Measurements from ENCODE around the gene ZNF436. TPM values are rescaled to one million over a fixed set of nuclear protein-coding genes. Genes with fewer than 3 reads are reported as not detected.
"Not testable (repeated sequence)": the region's sequence is repeated elsewhere in the genome, so short reads cannot be mapped to it uniquely, and the experiment has no call there.

ZNF436 gene
- total RNA-seq, 1 donor from 2014 or later: 10.9 TPM

GRCh38 chr1:23339632-23340031 lies 30.0 kb downstream of the ZNF436 start:
- H3K4me1 ChIP-seq: peaks cover 46% of the 10 kb centered on the region
- no peak for ATAC-seq

GRCh38 chr1:23337869-23338268 lies 31.8 kb downstream of the ZNF436 start:
- H3K9me3 ChIP-seq: no peaks in the 10 kb centered on the region
- no peak for TF ChIP-seq CTCF (IDR thresholded peaks at IDR 0.05)
- no peak overlapping the region for H3K4me3 ChIP-seq
- peaks cover 49% of the 10 kb centered on the region for H3K36me3 ChIP-seq
- no peak overlapping the region for H3K27ac ChIP-seq
- intact Hi-C loops (cut with DNase I): no loop called here
- no peaks in the 10 kb centered on the region for H3K27me3 ChIP-seq
- peaks cover 44% of the 10 kb centered on the region for H3K4me1 ChIP-seq
- DNase-seq (no peak), ATAC-seq (no peak)

More at GRCh38 chr1:23339632-23340031, 30.0 kb downstream of the ZNF436 start:
- no peak for TF ChIP-seq CTCF (IDR thresholded peaks at IDR 0.05)
- H3K9me3 ChIP-seq: no peaks in the 10 kb centered on the region
- intact Hi-C loops (cut with DNase I): no loop called here
- H3K36me3 ChIP-seq: peaks cover 31% of the 10 kb centered on the region
- H3K4me3 ChIP-seq: no peak overlapping the region
- H3K27me3 ChIP-seq: no peaks in the 10 kb centered on the region
- no peak for DNase-seq
- H3K27ac ChIP-seq: no peak overlapping the region

GRCh38 chr1:23331713-23332112 lies 37.9 kb downstream of the ZNF436 start:
- ATAC-seq (no peak), DNase-seq (no peak)
- TF ChIP-seq CTCF (IDR thresholded peaks at IDR 0.05): no peak

GRCh38 chr1:23330846-23331245 lies 38.8 kb downstream of the ZNF436 start:
- no peak for ATAC-seq
- Histone ChIP-seq H3K4me1 (no peaks in the 10 kb centered on the region), H3K27ac (no peak overlapping the region), H3K27me3 (no peaks in the 10 kb centered on the region), H3K4me3 (no peak overlapping the region), H3K36me3 (peaks cover 92% of the 10 kb centered on the region), H3K9me3 (no peaks in the 10 kb centered on the region)
- no peak for DNase-seq
- intact Hi-C loops (cut with DNase I): no loop called here
- no peak for TF ChIP-seq CTCF (IDR thresholded peaks at IDR 0.05)

More at GRCh38 chr1:23331713-23332112, 37.9 kb downstream of the ZNF436 start:
- no peak overlapping the region for H3K27ac ChIP-seq
- H3K4me1 ChIP-seq: no peaks in the 10 kb centered on the region
- H3K9me3 ChIP-seq: no peaks in the 10 kb centered on the region
- H3K27me3 ChIP-seq: no peaks in the 10 kb centered on the region
- peaks cover 90% of the 10 kb centered on the region for H3K36me3 ChIP-seq
- H3K4me3 ChIP-seq: no peak overlapping the region
- intact Hi-C loops (cut with DNase I): no loop called here

GRCh38 chr1:23325393-23325792 lies 44.2 kb downstream of the ZNF436 start:
- H3K4me1 ChIP-seq: no peaks in the 10 kb centered on the region
- intact Hi-C loops (cut with DNase I): no loop called here
- no peaks in the 10 kb centered on the region for H3K27me3 ChIP-seq
- no peaks in the 10 kb centered on the region for H3K9me3 ChIP-seq
- DNase-seq: no peak
- H3K36me3 ChIP-seq: peaks cover 90% of the 10 kb centered on the region
- no peak overlapping the region for H3K4me3 ChIP-seq
- no peak overlapping the region for H3K27ac ChIP-seq
- no peak for TF ChIP-seq CTCF (IDR thresholded peaks at IDR 0.05)
- no peak for ATAC-seq

- intact Hi-C loops (cut with DNase I): no loop called here
- no peak overlapping the region for H3K4me3 ChIP-seq
- peaks cover 97% of the 10 kb centered on the region for H3K36me3 ChIP-seq
- ATAC-seq: no peak
- no peaks in the 10 kb centered on the region for H3K9me3 ChIP-seq
- DNase-seq: no peak
- no peak for TF ChIP-seq CTCF (IDR thresholded peaks at IDR 0.05)
- no peaks in the 10 kb centered on the region for H3K27me3 ChIP-seq
- no peak overlapping the region for H3K27ac ChIP-seq
- no peaks in the 10 kb centered on the region for H3K4me1 ChIP-seq
Measured at GRCh38 chr1:23322770-23323169, 46.9 kb downstream of the ZNF436 start.

- peaks cover 77% of the 10 kb centered on the region for H3K36me3 ChIP-seq
- intact Hi-C loops (cut with DNase I); DNase-seq; H3K4me3 ChIP-seq; H3K27me3 ChIP-seq; H3K4me1 ChIP-seq; ATAC-seq; H3K9me3 ChIP-seq; H3K27ac ChIP-seq: not testable (repeated sequence)
Measured at GRCh38 chr1:23310280-23310679, 59.4 kb downstream of the ZNF436 start.
